ENCODE results near the gene APCDD1. TPM values are rescaled to one million over a fixed set of nuclear protein-coding genes. Genes with fewer than 3 reads are reported as not detected.

APCDD1 gene
- total RNA-seq, 1 experiment from 2014 or later, result not detected

GRCh38 chr18:10409041-10409440 lies 45.4 kb upstream of the APCDD1 start:
- BruUV-seq (replicated peaks), result no TSS peak
- Mint-ChIP-seq H3K4me1 (ENCODE audit: low read depth, unreplicated experiment) (no peaks in the 10 kb centered on the region), H3K27ac (ENCODE audit: unreplicated experiment) (no peak overlapping the region)

GRCh38 chr18:10410472-10411308 lies 43.7 kb upstream of the APCDD1 start:
- Mint-ChIP-seq H3K4me1 (ENCODE audit: low read depth, unreplicated experiment) (no peaks in the 10 kb centered on the region), H3K27ac (ENCODE audit: unreplicated experiment) (no peak overlapping the region), H3K36me3 (ENCODE audit: insufficient read depth, unreplicated experiment) (no peaks in the 10 kb centered on the region), H3K27me3 (ENCODE audit: unreplicated experiment) (peaks cover 47% of the 10 kb centered on the region), H3K9me3 (ENCODE audit: low read depth, unreplicated experiment) (no peaks in the 10 kb centered on the region), H3K4me3 (ENCODE audit: low read depth, unreplicated experiment) (no peak overlapping the region)
- intact Hi-C loops (cut with micrococcal nuclease; ENCODE audit: unreplicated experiment), result no loop called here
- TF ChIP-seq, protein P1, sequence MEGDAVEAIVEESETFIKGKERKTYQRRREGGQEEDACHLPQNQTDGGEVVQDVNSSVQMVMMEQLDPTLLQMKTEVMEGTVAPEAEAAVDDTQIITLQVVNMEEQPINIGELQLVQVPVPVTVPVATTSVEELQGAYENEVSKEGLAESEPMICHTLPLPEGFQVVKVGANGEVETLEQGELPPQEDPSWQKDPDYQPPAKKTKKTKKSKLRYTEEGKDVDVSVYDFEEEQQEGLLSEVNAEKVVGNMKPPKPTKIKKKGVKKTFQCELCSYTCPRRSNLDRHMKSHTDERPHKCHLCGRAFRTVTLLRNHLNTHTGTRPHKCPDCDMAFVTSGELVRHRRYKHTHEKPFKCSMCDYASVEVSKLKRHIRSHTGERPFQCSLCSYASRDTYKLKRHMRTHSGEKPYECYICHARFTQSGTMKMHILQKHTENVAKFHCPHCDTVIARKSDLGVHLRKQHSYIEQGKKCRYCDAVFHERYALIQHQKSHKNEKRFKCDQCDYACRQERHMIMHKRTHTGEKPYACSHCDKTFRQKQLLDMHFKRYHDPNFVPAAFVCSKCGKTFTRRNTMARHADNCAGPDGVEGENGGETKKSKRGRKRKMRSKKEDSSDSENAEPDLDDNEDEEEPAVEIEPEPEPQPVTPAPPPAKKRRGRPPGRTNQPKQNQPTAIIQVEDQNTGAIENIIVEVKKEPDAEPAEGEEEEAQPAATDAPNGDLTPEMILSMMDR (IDR thresholded peaks at IDR 0.05; ENCODE audit: unreplicated experiment), result no peak
- no peak for DNase-seq
- CTCF ChIA-PET, result no interaction called here
- no TSS peak for BruUV-seq (replicated peaks)

More at GRCh38 chr18:10409041-10409440, 45.4 kb upstream of the APCDD1 start:
- no peak overlapping the region for H3K4me3 Mint-ChIP-seq (ENCODE audit: low read depth, unreplicated experiment)
- H3K9me3 Mint-ChIP-seq (ENCODE audit: low read depth, unreplicated experiment), result no peaks in the 10 kb centered on the region
- H3K36me3 Mint-ChIP-seq (ENCODE audit: insufficient read depth, unreplicated experiment), result no peaks in the 10 kb centered on the region
- peaks cover 49% of the 10 kb centered on the region for H3K27me3 Mint-ChIP-seq (ENCODE audit: unreplicated experiment)
- CTCF ChIA-PET, result no interaction called here
- intact Hi-C loops (cut with micrococcal nuclease; ENCODE audit: unreplicated experiment), result no loop called here
- TF ChIP-seq, protein P1 (IDR thresholded peaks at IDR 0.05; ENCODE audit: unreplicated experiment), result no peak
- DNase-seq, result no peak

- no peak for DNase-seq
- CTCF ChIA-PET, result no interaction called here
- no peaks in the 10 kb centered on the region for H3K9me3 Mint-ChIP-seq (ENCODE audit: low read depth, unreplicated experiment)
- intact Hi-C loops (cut with micrococcal nuclease; ENCODE audit: unreplicated experiment), result no loop called here
- BruUV-seq (replicated peaks), result no TSS peak
- no peak overlapping the region for H3K4me3 Mint-ChIP-seq (ENCODE audit: low read depth, unreplicated experiment)
- no peaks in the 10 kb centered on the region for H3K4me1 Mint-ChIP-seq (ENCODE audit: low read depth, unreplicated experiment)
- no peaks in the 10 kb centered on the region for H3K36me3 Mint-ChIP-seq (ENCODE audit: insufficient read depth, unreplicated experiment)
- no peak overlapping the region for H3K27ac Mint-ChIP-seq (ENCODE audit: unreplicated experiment)
- H3K27me3 Mint-ChIP-seq (ENCODE audit: unreplicated experiment), result peaks cover 32% of the 10 kb centered on the region
- TF ChIP-seq, protein P1 (IDR thresholded peaks at IDR 0.05; ENCODE audit: unreplicated experiment), result no peak
Observed at GRCh38 chr18:10412933-10413332, 41.5 kb upstream of the APCDD1 start.

GRCh38 chr18:10413722-10414121 lies 40.7 kb upstream of the APCDD1 start:
- Mint-ChIP-seq H3K27me3 (ENCODE audit: unreplicated experiment) (peaks cover 25% of the 10 kb centered on the region), H3K9me3 (ENCODE audit: low read depth, unreplicated experiment) (no peaks in the 10 kb centered on the region), H3K4me1 (ENCODE audit: low read depth, unreplicated experiment) (no peaks in the 10 kb centered on the region), H3K36me3 (ENCODE audit: insufficient read depth, unreplicated experiment) (no peaks in the 10 kb centered on the region), H3K4me3 (ENCODE audit: low read depth, unreplicated experiment) (no peak overlapping the region), H3K27ac (ENCODE audit: unreplicated experiment) (no peak overlapping the region)
- intact Hi-C loops (cut with micrococcal nuclease; ENCODE audit: unreplicated experiment), result no loop called here
- no peak for DNase-seq
- CTCF ChIA-PET, result interaction anchor here (0.8 kb wide), 1 partner anchor 604 kb away, joined by 3 read pairs; no protein-coding TSS in a partner anchor
- TF ChIP-seq, protein P1 (IDR thresholded peaks at IDR 0.05; ENCODE audit: unreplicated experiment), result no peak
- no TSS peak for BruUV-seq (replicated peaks)
